Astrocyte (in vitro differentiated cells and primary cell): ENCODE measurements around the gene NUP133.
"Not testable (repeated sequence)": the region's sequence is repeated elsewhere in the genome, so short reads cannot be mapped to it uniquely, and the experiment has no call there.

Experiments used
- CTCF ChIP-seq: IDR thresholded peaks from 2 replicates; pipeline ENCODE4 v1.5.1; 2011; ENCODE audit warnings: low read depth, mild to moderate bottlenecking, inconsistent platforms, low read length, moderate library complexity; ENCODE audit not compliant: insufficient read depth
- EZH2 ChIP-seq: IDR thresholded peaks from 2 replicates; pipeline ENCODE4 v1.6.1; 2012; ENCODE audit warnings: mild to moderate bottlenecking, low read length, inconsistent platforms; ENCODE audit not compliant: insufficient read depth

- TF ChIP-seq CTCF, EZH2: not testable (repeated sequence)
Measured at GRCh38 chr1:229394517-229394916, 113.6 kb downstream of the NUP133 start.
